ENCODE measurements around the gene IL10RA. TPM values are rescaled to one million over a fixed set of nuclear protein-coding genes. Genes with fewer than 3 reads are reported as not detected.

The IL10RA gene
- total and polyA plus RNA-seq, 4 donors = 2.3 to 11.6 (median 9.2) TPM

GRCh38 chr11:117961896-117962295 is 24.3 kb upstream of the IL10RA start:
- H3K36me3 ChIP-seq (ENCODE audit: control insufficient read depth in 4 of 4, insufficient read depth in 3 of 4, low read depth in 1 of 4, low read length in 3 of 4) = no peaks in the 10 kb centered on the region
- no peak for DNase-seq (ENCODE audit: low spot score)
- no peaks in the 10 kb centered on the region for H3K4me1 ChIP-seq (ENCODE audit: control insufficient read depth in 4 of 4, insufficient read depth in 4 of 4, low read length in 3 of 4)
- H3K9ac ChIP-seq (ENCODE audit: low read depth in 1 of 2, low read length in 2 of 2) = no peak overlapping the region
- H3K27me3 ChIP-seq (ENCODE audit: control insufficient read depth in 4 of 4, insufficient read depth in 4 of 4, low read length in 3 of 4) = no peaks in the 10 kb centered on the region
- no peak for TF ChIP-seq HNF4G (IDR thresholded peaks at IDR 0.05)
- TF ChIP-seq, protein P1, sequence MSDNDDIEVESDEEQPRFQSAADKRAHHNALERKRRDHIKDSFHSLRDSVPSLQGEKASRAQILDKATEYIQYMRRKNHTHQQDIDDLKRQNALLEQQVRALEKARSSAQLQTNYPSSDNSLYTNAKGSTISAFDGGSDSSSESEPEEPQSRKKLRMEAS (IDR thresholded peaks at IDR 0.05) = no peak
- no peak for TF ChIP-seq NR2F2 (IDR thresholded peaks at IDR 0.05)
- TF ChIP-seq GABPA (IDR thresholded peaks at IDR 0.05 in 1 of 2, conservative IDR thresholded peaks at IDR 0.05 in 1 of 2) = no peak
- no peak for TF ChIP-seq HNF4A (conservative IDR thresholded peaks at IDR 0.05)
- no peak for TF ChIP-seq EGR1 (IDR thresholded peaks at IDR 0.05; ENCODE audit: low read depth in 2 of 2)
- TF ChIP-seq YY1 (IDR thresholded peaks at IDR 0.05) = no peak
- TF ChIP-seq, protein P2, sequence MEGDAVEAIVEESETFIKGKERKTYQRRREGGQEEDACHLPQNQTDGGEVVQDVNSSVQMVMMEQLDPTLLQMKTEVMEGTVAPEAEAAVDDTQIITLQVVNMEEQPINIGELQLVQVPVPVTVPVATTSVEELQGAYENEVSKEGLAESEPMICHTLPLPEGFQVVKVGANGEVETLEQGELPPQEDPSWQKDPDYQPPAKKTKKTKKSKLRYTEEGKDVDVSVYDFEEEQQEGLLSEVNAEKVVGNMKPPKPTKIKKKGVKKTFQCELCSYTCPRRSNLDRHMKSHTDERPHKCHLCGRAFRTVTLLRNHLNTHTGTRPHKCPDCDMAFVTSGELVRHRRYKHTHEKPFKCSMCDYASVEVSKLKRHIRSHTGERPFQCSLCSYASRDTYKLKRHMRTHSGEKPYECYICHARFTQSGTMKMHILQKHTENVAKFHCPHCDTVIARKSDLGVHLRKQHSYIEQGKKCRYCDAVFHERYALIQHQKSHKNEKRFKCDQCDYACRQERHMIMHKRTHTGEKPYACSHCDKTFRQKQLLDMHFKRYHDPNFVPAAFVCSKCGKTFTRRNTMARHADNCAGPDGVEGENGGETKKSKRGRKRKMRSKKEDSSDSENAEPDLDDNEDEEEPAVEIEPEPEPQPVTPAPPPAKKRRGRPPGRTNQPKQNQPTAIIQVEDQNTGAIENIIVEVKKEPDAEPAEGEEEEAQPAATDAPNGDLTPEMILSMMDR (IDR thresholded peaks at IDR 0.05; ENCODE audit: low read depth, low read length, missing input control) = no peak
- no peak overlapping the region for H3K4me3 ChIP-seq (ENCODE audit: low read depth in 1 of 3, low read length in 3 of 3)
- WGBS = 85% methylated on average over 10 of the region's 10 CpGs
- peaks cover 0 to 8% (median 0%) of the 10 kb centered on the region in 4 donors for H3K9me3 ChIP-seq (ENCODE audit: control insufficient read depth in 4 of 4, low read length in 3 of 4)
- H3K27ac ChIP-seq (ENCODE audit: low read depth in 1 of 2, low read length in 2 of 2) = no peak overlapping the region

DNA sequence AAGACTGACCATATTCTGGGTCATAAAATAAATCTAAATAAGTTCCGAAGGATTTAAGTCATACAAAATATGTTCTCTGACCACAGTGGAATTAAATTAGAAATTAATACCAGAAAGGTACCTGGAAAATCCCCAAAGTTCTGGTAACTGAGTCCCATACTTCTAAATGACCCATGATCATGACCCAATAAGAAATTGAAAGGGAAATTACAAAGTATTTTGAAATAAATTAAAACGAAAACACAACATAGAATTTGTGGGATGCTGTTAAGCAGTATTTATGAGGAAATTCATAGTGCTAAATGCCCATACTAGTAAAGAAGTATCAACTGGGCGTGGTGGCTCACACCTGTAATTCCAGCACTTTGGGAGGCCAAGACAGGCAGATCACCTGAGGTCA is 23.4 kb upstream of the IL10RA start:
- TF ChIP-seq YY1 (IDR thresholded peaks at IDR 0.05) (no peak), GABPA (IDR thresholded peaks at IDR 0.05 in 1 of 2, conservative IDR thresholded peaks at IDR 0.05 in 1 of 2) (no peak), FOXA1 (IDR thresholded peaks at IDR 0.05) (no peak), FOXA2 (IDR thresholded peaks at IDR 0.05) (no peak), RXRA (IDR thresholded peaks at IDR 0.05) (no peak), JUND (IDR thresholded peaks at IDR 0.05) (no peak), REST (IDR thresholded peaks at IDR 0.05) (no peak), NR2F2 (IDR thresholded peaks at IDR 0.05) (no peak), RAD21 (IDR thresholded peaks at IDR 0.05) (no peak), ATF3 (IDR thresholded peaks at IDR 0.05) (no peak), HNF4G (IDR thresholded peaks at IDR 0.05) (no peak), TAF1 (conservative IDR thresholded peaks at IDR 0.05) (no peak)
- TF ChIP-seq, protein P3, sequence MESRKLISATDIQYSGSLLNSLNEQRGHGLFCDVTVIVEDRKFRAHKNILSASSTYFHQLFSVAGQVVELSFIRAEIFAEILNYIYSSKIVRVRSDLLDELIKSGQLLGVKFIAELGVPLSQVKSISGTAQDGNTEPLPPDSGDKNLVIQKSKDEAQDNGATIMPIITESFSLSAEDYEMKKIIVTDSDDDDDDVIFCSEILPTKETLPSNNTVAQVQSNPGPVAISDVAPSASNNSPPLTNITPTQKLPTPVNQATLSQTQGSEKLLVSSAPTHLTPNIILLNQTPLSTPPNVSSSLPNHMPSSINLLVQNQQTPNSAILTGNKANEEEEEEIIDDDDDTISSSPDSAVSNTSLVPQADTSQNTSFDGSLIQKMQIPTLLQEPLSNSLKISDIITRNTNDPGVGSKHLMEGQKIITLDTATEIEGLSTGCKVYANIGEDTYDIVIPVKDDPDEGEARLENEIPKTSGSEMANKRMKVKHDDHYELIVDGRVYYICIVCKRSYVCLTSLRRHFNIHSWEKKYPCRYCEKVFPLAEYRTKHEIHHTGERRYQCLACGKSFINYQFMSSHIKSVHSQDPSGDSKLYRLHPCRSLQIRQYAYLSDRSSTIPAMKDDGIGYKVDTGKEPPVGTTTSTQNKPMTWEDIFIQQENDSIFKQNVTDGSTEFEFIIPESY (IDR thresholded peaks at IDR 0.05) = no peak
- TF ChIP-seq, protein P1 (IDR thresholded peaks at IDR 0.05) = no peak
- 89% methylated on average over 3 of the region's 3 CpGs for WGBS
- Histone ChIP-seq H3K4me1 (ENCODE audit: control insufficient read depth in 4 of 4, insufficient read depth in 4 of 4, low read length in 3 of 4) (no peaks in the 10 kb centered on the region), H3K36me3 (ENCODE audit: control insufficient read depth in 4 of 4, insufficient read depth in 3 of 4, low read depth in 1 of 4, low read length in 3 of 4) (no peaks in the 10 kb centered on the region), H3K27me3 (ENCODE audit: control insufficient read depth in 4 of 4, insufficient read depth in 4 of 4, low read length in 3 of 4) (no peaks in the 10 kb centered on the region), H3K27ac (ENCODE audit: low read depth in 1 of 2, low read length in 2 of 2) (no peak overlapping the region), H3K9me3 (ENCODE audit: control insufficient read depth in 4 of 4, low read length in 3 of 4) (no peaks in the 10 kb centered on the region), H3K4me3 (ENCODE audit: low read depth in 1 of 3, low read length in 3 of 3) (no peak overlapping the region), H3K9ac (ENCODE audit: low read depth in 1 of 2, low read length in 2 of 2) (no peak overlapping the region)
- no peak for DNase-seq (ENCODE audit: low spot score)

All from liver (tissue), 9 donors.